Measurements from ENCODE around the gene RASGRF1.

The RASGRF1 gene

DNA sequence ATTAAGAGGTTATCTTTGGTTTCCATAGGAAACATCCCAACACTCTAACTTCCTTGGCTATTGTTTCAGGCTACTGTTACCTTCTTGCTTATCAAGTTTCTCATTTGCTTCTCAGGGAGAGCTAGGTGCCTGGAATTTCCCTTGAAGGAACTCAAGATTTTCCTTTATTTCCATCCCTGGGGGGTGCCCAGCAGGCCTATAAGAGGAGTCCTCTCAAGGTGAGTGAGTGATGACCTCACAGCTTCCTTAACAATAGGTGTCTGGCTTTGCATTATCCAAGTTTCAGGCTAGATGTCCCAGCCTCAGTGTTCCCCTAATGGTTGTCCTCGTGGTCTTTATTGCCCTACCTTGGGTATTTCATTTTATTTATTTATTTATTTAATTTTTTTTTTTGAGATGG is 133.6 kb downstream of the RASGRF1 start:
- Histone ChIP-seq H3K36me3 (ENCODE audit: control insufficient read depth, insufficient read depth, low read length) (no peaks in the 10 kb centered on the region), H3K4me3 (replicated peaks; ENCODE audit: low read depth, low read length) (no peak overlapping the region), H3K27me3 (replicated peaks; ENCODE audit: control insufficient read depth, insufficient read depth, low read length) (no peaks in the 10 kb centered on the region)
- TF ChIP-seq, protein P1, sequence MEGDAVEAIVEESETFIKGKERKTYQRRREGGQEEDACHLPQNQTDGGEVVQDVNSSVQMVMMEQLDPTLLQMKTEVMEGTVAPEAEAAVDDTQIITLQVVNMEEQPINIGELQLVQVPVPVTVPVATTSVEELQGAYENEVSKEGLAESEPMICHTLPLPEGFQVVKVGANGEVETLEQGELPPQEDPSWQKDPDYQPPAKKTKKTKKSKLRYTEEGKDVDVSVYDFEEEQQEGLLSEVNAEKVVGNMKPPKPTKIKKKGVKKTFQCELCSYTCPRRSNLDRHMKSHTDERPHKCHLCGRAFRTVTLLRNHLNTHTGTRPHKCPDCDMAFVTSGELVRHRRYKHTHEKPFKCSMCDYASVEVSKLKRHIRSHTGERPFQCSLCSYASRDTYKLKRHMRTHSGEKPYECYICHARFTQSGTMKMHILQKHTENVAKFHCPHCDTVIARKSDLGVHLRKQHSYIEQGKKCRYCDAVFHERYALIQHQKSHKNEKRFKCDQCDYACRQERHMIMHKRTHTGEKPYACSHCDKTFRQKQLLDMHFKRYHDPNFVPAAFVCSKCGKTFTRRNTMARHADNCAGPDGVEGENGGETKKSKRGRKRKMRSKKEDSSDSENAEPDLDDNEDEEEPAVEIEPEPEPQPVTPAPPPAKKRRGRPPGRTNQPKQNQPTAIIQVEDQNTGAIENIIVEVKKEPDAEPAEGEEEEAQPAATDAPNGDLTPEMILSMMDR (IDR thresholded peaks at IDR 0.05; ENCODE audit: insufficient read depth, low read length, poor library complexity, severe bottlenecking): no peak
- no peak for DNase-seq (ENCODE audit: extremely low read depth, insufficient read length)

DNA sequence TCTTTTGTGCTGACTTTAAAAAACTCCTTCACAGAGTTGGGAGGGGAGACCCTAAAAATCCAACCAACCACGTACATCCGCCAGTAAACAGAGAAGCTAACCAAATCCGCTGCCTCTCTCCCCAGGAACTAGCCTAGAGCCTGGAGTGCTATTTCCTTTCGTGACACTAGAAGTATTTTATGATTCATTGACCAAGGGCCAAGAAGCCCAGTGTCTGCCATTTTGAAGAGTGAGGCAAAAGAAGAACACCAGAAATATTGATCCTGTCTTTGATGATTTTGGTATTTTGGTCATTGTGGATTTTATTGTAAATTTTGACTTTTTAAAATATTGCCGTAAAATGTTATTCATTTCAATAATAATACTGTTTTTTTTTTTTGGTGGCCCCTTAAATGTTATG is 135.2 kb downstream of the RASGRF1 start:
- TF ChIP-seq, protein P1 (IDR thresholded peaks at IDR 0.05; ENCODE audit: insufficient read depth, low read length, poor library complexity, severe bottlenecking): no peak

DNA sequence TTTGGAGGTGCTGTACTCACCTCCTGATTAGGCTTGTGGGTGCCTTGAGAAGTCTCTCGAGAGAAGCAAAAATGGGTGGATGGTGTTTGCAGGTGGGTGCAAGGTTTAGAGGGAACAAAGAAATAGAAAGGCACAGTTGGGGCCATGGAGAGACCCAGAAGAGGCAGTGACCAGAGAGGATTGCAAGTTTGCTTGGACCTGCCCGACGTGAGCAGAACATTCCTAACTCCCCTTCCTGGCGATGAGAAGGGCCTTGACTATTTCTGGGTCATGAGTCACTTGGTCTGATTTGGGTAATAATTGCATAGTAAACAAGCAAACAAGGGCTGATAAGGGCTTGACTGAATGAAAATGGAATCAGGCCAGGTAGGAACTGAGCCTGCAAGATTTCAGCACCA is 138.7 kb downstream of the RASGRF1 start:
- TF ChIP-seq, protein P1 (IDR thresholded peaks at IDR 0.05; ENCODE audit: insufficient read depth, low read length, poor library complexity, severe bottlenecking): no peak
- H3K27me3 ChIP-seq (replicated peaks; ENCODE audit: control insufficient read depth, insufficient read depth, low read length): no peaks in the 10 kb centered on the region
- no peak overlapping the region for H3K4me3 ChIP-seq (replicated peaks; ENCODE audit: low read depth, low read length)
- DNase-seq (ENCODE audit: extremely low read depth, insufficient read length): no peak
- no peaks in the 10 kb centered on the region for H3K36me3 ChIP-seq (ENCODE audit: control insufficient read depth, insufficient read depth, low read length)

More for the DNA sequence above, 135.2 kb downstream of the RASGRF1 start:
- H3K27me3 ChIP-seq (replicated peaks; ENCODE audit: control insufficient read depth, insufficient read depth, low read length): no peaks in the 10 kb centered on the region
- H3K36me3 ChIP-seq (ENCODE audit: control insufficient read depth, insufficient read depth, low read length): no peaks in the 10 kb centered on the region
- no peak for DNase-seq (ENCODE audit: extremely low read depth, insufficient read length)
- no peak overlapping the region for H3K4me3 ChIP-seq (replicated peaks; ENCODE audit: low read depth, low read length)

DNA sequence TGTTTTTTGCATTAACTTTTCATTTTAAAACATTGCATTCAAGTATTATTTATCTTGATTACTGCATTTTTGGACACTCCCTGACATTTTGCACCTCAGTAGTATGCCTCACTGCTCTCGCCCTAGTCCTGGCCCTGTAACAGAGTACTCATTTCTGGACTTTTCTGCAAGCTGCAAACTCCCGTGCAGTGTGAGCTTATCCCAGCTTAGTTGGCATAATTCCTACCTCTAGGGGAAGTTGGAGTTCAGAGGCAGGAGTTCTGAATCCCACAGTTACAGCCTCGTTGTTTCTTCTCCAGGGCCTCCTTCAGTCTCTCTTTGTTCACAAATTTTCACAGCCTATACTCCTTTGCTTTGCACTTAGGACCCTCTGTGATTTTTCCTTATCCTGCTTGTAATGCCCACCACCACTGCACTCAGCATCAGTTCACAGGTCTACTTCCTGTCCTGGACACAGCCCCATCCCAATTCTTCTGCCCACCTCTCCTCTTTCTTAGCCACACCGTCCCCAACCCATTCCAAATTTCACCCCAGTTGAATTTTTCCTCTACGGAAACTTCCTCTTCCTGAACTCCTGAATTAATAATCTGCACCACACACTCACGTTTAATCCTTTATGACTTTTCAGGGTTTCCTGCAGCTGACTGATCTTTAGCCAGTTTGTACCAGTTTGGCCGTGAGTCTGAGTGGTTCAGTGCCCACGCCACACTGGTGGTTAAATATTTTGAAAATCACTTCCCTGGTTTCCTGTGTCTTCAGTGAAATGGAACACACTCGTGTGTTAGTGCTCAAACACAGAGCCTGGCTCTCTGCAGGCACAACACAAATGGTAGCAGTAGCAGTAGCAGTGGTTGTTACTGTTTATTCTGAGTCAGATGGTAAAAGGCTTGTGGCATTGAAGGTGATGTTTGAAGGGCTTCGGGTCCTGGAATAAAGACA is 139.4 kb downstream of the RASGRF1 start:
- H3K36me3 ChIP-seq (ENCODE audit: control insufficient read depth, insufficient read depth, low read length): no peaks in the 10 kb centered on the region
- TF ChIP-seq, protein P1 (IDR thresholded peaks at IDR 0.05; ENCODE audit: insufficient read depth, low read length, poor library complexity, severe bottlenecking): no peak
- H3K4me3 ChIP-seq (replicated peaks; ENCODE audit: low read depth, low read length): no peak overlapping the region
- no peak for DNase-seq (ENCODE audit: extremely low read depth, insufficient read length)
- no peaks in the 10 kb centered on the region for H3K27me3 ChIP-seq (replicated peaks; ENCODE audit: control insufficient read depth, insufficient read depth, low read length)

DNA sequence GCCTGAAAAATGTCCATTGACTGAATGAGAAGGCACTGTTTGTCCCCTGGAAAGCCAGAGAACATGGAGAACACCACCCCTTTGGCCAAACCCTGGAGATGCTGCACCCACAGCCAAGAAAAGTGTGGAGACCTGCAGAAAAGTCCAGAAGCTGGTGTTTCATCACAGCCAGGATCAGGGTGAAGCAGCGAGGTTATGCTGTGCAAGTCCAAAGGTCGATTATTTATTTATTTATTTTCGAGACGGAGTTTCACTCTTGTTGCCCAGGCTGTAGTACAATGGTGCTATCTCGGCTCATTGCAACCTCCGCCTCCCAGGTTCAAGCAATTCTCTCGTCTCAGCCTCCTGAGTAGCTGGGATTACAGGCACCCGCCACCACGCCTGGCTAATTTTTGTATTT is 140.2 kb downstream of the RASGRF1 start:
- H3K36me3 ChIP-seq (ENCODE audit: control insufficient read depth, insufficient read depth, low read length): no peaks in the 10 kb centered on the region
- DNase-seq (ENCODE audit: extremely low read depth, insufficient read length): no peak
- H3K4me3 ChIP-seq (replicated peaks; ENCODE audit: low read depth, low read length): no peak overlapping the region
- TF ChIP-seq, protein P1 (IDR thresholded peaks at IDR 0.05; ENCODE audit: insufficient read depth, low read length, poor library complexity, severe bottlenecking): no peak
- H3K27me3 ChIP-seq (replicated peaks; ENCODE audit: control insufficient read depth, insufficient read depth, low read length): no peaks in the 10 kb centered on the region
